Measurements from ENCODE around the gene MAML3.

MAML3 gene

GRCh38 chr4:139774759-139775487 is 379.1 kb downstream of the MAML3 start:
- Histone ChIP-seq H3K4me3 (ENCODE audit: low read length in 2 of 2) (no peak overlapping the region), H3K9me3 (replicated peaks in 1 of 2; ENCODE audit: control insufficient read depth in 2 of 2, insufficient read depth in 1 of 2, low read depth in 1 of 2, low read length in 2 of 2) (no peaks in the 10 kb centered on the region), H3K23ac (ENCODE audit: low read depth, low read length, poor library complexity) (no peak overlapping the region), H2BK12ac (ENCODE audit: low read length) (no peak overlapping the region), H2BK15ac (ENCODE audit: low read length) (no peak overlapping the region), H4K91ac (ENCODE audit: low read depth, low read length, poor library complexity) (no peak overlapping the region), H3K27me3 (ENCODE audit: control insufficient read depth in 3 of 3, insufficient read depth in 3 of 3, low read depth in 1 of 3, low read length in 3 of 3) (no peaks in the 10 kb centered on the region), H3K14ac (ENCODE audit: low read length) (no peak overlapping the region), H3K18ac (ENCODE audit: low read length) (no peak overlapping the region), H3K36me3 (replicated peaks in 1 of 2; ENCODE audit: control insufficient read depth in 2 of 2, insufficient read depth in 2 of 2, low read length in 2 of 2) (no peaks in the 10 kb centered on the region), H4K8ac (ENCODE audit: low read depth, low read length) (no peak overlapping the region), H2BK120ac (ENCODE audit: low read depth, low read length) (no peak overlapping the region), H3K9ac (ENCODE audit: low read depth, low read length, poor library complexity) (no peak overlapping the region), H3K4me1 (ENCODE audit: control insufficient read depth in 2 of 2, insufficient read depth in 1 of 2, low read depth in 1 of 2, low read length in 2 of 2) (peaks cover 22 to 30% of the 10 kb centered on the region in 2 donors), H3K4me2 (ENCODE audit: insufficient read depth, low read length, poor library complexity, severe bottlenecking) (no peak overlapping the region), H3K4ac (ENCODE audit: low read length) (no peak overlapping the region), H2AFZ (ENCODE audit: low read length) (no peak overlapping the region), H3K79me1 (ENCODE audit: low read depth, low read length) (no peaks in the 10 kb centered on the region), H2BK5ac (ENCODE audit: low read length) (no peak overlapping the region), H2AK5ac (ENCODE audit: low read depth, low read length) (no peak overlapping the region), H3K27ac (replicated peaks; ENCODE audit: low read length) (no peak overlapping the region)
- WGBS, 2 donors (ENCODE audit: extremely low coverage in 2 of 2, insufficient read length in 2 of 2, insufficient replicate concordance in 1 of 2): no CpG with 5 or more reads among the region's 6 CpGs
- DNase-seq (ENCODE audit: low spot score): no peak

- no peak for DNase-seq (ENCODE audit: low spot score)
- Histone ChIP-seq H3K27me3 (ENCODE audit: control insufficient read depth in 3 of 3, insufficient read depth in 3 of 3, low read depth in 1 of 3, low read length in 3 of 3) (no peaks in the 10 kb centered on the region), H2BK5ac (ENCODE audit: low read length) (no peak overlapping the region), H3K23ac (ENCODE audit: low read depth, low read length, poor library complexity) (no peak overlapping the region), H2BK15ac (ENCODE audit: low read length) (no peak overlapping the region), H3K14ac (ENCODE audit: low read length) (no peak overlapping the region), H3K79me1 (ENCODE audit: low read depth, low read length) (no peaks in the 10 kb centered on the region), H2BK120ac (ENCODE audit: low read depth, low read length) (no peak overlapping the region), H2AFZ (ENCODE audit: low read length) (no peak overlapping the region), H4K91ac (ENCODE audit: low read depth, low read length, poor library complexity) (no peak overlapping the region), H3K27ac (replicated peaks; ENCODE audit: low read length) (no peak overlapping the region), H3K36me3 (replicated peaks in 1 of 2; ENCODE audit: control insufficient read depth in 2 of 2, insufficient read depth in 2 of 2, low read length in 2 of 2) (no peaks in the 10 kb centered on the region), H3K18ac (ENCODE audit: low read length) (no peak overlapping the region), H4K8ac (ENCODE audit: low read depth, low read length) (no peak overlapping the region), H3K4ac (ENCODE audit: low read length) (no peak overlapping the region), H3K9me3 (replicated peaks in 1 of 2; ENCODE audit: control insufficient read depth in 2 of 2, insufficient read depth in 1 of 2, low read depth in 1 of 2, low read length in 2 of 2) (no peaks in the 10 kb centered on the region), H3K9ac (ENCODE audit: low read depth, low read length, poor library complexity) (no peak overlapping the region), H3K4me1 (ENCODE audit: control insufficient read depth in 2 of 2, insufficient read depth in 1 of 2, low read depth in 1 of 2, low read length in 2 of 2) (peaks cover 22 to 32% of the 10 kb centered on the region in 2 donors), H3K4me3 (ENCODE audit: low read length in 2 of 2) (no peak overlapping the region), H2AK5ac (ENCODE audit: low read depth, low read length) (no peak overlapping the region), H2BK12ac (ENCODE audit: low read length) (no peak overlapping the region), H3K4me2 (ENCODE audit: insufficient read depth, low read length, poor library complexity, severe bottlenecking) (no peak overlapping the region)
- no CpG with 5 or more reads among the region's 6 CpGs for WGBS, 2 donors (ENCODE audit: extremely low coverage in 2 of 2, insufficient read length in 2 of 2, insufficient replicate concordance in 1 of 2)
Observed at GRCh38 chr4:139773560-139774318, 380.2 kb downstream of the MAML3 start.

- no peak overlapping the region for H4K8ac ChIP-seq (ENCODE audit: low read depth, low read length)
- H3K9ac ChIP-seq (ENCODE audit: low read depth, low read length, poor library complexity): no peak overlapping the region
- H2AFZ ChIP-seq (ENCODE audit: low read length): no peak overlapping the region
- H3K79me1 ChIP-seq (ENCODE audit: low read depth, low read length): no peaks in the 10 kb centered on the region
- no peak overlapping the region for H3K4ac ChIP-seq (ENCODE audit: low read length)
- WGBS, 2 donors (ENCODE audit: extremely low coverage in 2 of 2, insufficient read length in 2 of 2, insufficient replicate concordance in 1 of 2): no CpG with 5 or more reads among the region's 4 CpGs
- H3K27ac ChIP-seq (replicated peaks; ENCODE audit: low read length): peak overlapping the region; percentile 71
- H3K9me3 ChIP-seq (replicated peaks in 1 of 2; ENCODE audit: control insufficient read depth in 2 of 2, insufficient read depth in 1 of 2, low read depth in 1 of 2, low read length in 2 of 2): no peaks in the 10 kb centered on the region
- no peak overlapping the region for H2BK5ac ChIP-seq (ENCODE audit: low read length)
- no peak overlapping the region for H3K4me2 ChIP-seq (ENCODE audit: insufficient read depth, low read length, poor library complexity, severe bottlenecking)
- H3K4me1 ChIP-seq (ENCODE audit: control insufficient read depth in 2 of 2, insufficient read depth in 1 of 2, low read depth in 1 of 2, low read length in 2 of 2): peaks cover 12 to 15% of the 10 kb centered on the region in 2 donors
- no peak overlapping the region for H3K18ac ChIP-seq (ENCODE audit: low read length)
- no peak overlapping the region for H2BK12ac ChIP-seq (ENCODE audit: low read length)
- H2AK5ac ChIP-seq (ENCODE audit: low read depth, low read length): no peak overlapping the region
- no peak for DNase-seq (ENCODE audit: low spot score)
- no peak overlapping the region for H3K4me3 ChIP-seq (ENCODE audit: low read length in 2 of 2)
- H3K36me3 ChIP-seq (replicated peaks in 1 of 2; ENCODE audit: control insufficient read depth in 2 of 2, insufficient read depth in 2 of 2, low read length in 2 of 2): no peaks in the 10 kb centered on the region
- H2BK15ac ChIP-seq (ENCODE audit: low read length): no peak overlapping the region
- no peak overlapping the region for H3K14ac ChIP-seq (ENCODE audit: low read length)
- no peak overlapping the region for H3K23ac ChIP-seq (ENCODE audit: low read depth, low read length, poor library complexity)
- H4K91ac ChIP-seq (ENCODE audit: low read depth, low read length, poor library complexity): no peak overlapping the region
- H2BK120ac ChIP-seq (ENCODE audit: low read depth, low read length): no peak overlapping the region
- H3K27me3 ChIP-seq (ENCODE audit: control insufficient read depth in 3 of 3, insufficient read depth in 3 of 3, low read depth in 1 of 3, low read length in 3 of 3): no peaks in the 10 kb centered on the region
Observed at GRCh38 chr4:139770361-139770760, 383.6 kb downstream of the MAML3 start.

GRCh38 chr4:139769364-139769763 is 384.6 kb downstream of the MAML3 start:
- Histone ChIP-seq H3K27ac (replicated peaks; ENCODE audit: low read length) (no peak overlapping the region), H2BK12ac (ENCODE audit: low read length) (no peak overlapping the region), H3K4me3 (ENCODE audit: low read length in 2 of 2) (no peak overlapping the region), H3K27me3 (ENCODE audit: control insufficient read depth in 3 of 3, insufficient read depth in 3 of 3, low read depth in 1 of 3, low read length in 3 of 3) (no peaks in the 10 kb centered on the region), H2AK5ac (ENCODE audit: low read depth, low read length) (peak overlapping the region; percentile 43), H2BK15ac (ENCODE audit: low read length) (peak overlapping the region; percentile 30), H2BK120ac (ENCODE audit: low read depth, low read length) (no peak overlapping the region), H3K4me1 (ENCODE audit: control insufficient read depth in 2 of 2, insufficient read depth in 1 of 2, low read depth in 1 of 2, low read length in 2 of 2) (peaks cover 14 to 21% of the 10 kb centered on the region in 2 donors), H4K91ac (ENCODE audit: low read depth, low read length, poor library complexity) (no peak overlapping the region), H2AFZ (ENCODE audit: low read length) (no peak overlapping the region), H3K36me3 (replicated peaks in 1 of 2; ENCODE audit: control insufficient read depth in 2 of 2, insufficient read depth in 2 of 2, low read length in 2 of 2) (no peaks in the 10 kb centered on the region), H3K4ac (ENCODE audit: low read length) (no peak overlapping the region), H3K14ac (ENCODE audit: low read length) (no peak overlapping the region), H3K9me3 (replicated peaks in 1 of 2; ENCODE audit: control insufficient read depth in 2 of 2, insufficient read depth in 1 of 2, low read depth in 1 of 2, low read length in 2 of 2) (no peaks in the 10 kb centered on the region), H3K79me1 (ENCODE audit: low read depth, low read length) (no peaks in the 10 kb centered on the region), H3K4me2 (ENCODE audit: insufficient read depth, low read length, poor library complexity, severe bottlenecking) (no peak overlapping the region), H2BK5ac (ENCODE audit: low read length) (no peak overlapping the region), H3K9ac (ENCODE audit: low read depth, low read length, poor library complexity) (no peak overlapping the region), H3K18ac (ENCODE audit: low read length) (no peak overlapping the region), H4K8ac (ENCODE audit: low read depth, low read length) (no peak overlapping the region), H3K23ac (ENCODE audit: low read depth, low read length, poor library complexity) (no peak overlapping the region)
- no peak for DNase-seq (ENCODE audit: low spot score)
- no CpG with 5 or more reads among the region's 4 CpGs for WGBS, 2 donors (ENCODE audit: extremely low coverage in 2 of 2, insufficient read length in 2 of 2, insufficient replicate concordance in 1 of 2)
